Activated gamma-delta T cell treated with anti-CD3 and anti-CD28 coated beads, Interleukin-2, amount 50 U/mL, for 16 hours (primary cell): Measurements from ENCODE around the gene KCNQ2.

ENCODE experiments used
- DNase-seq: peaks from one replicate; pipeline ENCODE4 v3.0.0-alpha.2; 2020; ENCODE audit warnings: low read depth

KCNQ2 gene

DNA sequence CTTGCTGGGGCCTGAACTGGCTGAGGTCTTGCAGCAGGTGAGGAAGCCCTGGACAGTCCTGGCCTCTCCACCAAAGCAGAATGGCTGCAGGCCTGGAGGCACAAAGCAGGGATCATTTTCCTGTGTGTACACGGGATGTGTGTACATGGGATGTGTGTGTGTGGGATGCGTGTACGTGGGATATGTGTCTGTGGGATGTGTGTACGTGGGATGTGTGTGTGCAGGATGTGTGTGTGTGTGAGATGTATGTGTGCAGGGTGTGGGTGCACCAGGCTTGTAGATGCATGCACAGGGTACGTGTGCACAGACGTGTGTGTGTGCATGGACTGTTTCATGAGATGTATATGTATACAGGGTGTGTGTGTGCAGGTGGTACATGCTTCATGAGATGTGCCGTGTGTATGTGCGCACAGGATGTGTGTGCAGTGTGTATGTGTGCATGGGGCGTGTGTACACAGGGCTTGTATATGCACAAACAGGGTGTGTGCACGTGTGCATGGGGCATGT is 103.4 kb downstream of the KCNQ2 start:
- DNase-seq: no peak

DNA sequence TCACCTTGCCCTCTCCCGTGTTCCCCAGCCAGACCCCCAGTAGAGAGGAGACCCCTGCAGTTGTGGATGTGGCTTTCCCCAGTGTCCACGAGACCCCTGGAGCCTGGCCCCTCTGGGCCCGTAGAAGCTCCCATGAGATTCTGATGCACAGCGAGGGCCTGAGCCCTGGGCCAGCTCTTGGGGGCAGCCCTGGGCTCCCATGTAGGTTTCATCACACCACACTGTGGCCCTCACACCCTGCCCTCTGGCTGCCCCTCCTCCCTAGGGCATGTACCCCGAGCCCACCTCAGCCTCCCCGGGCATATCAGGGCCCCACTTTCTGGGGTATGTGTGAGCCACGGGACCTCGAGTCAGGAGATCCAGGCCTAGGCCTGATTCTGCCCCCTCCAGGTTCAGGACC is 104.3 kb downstream of the KCNQ2 start:
- no peak for DNase-seq

DNA sequence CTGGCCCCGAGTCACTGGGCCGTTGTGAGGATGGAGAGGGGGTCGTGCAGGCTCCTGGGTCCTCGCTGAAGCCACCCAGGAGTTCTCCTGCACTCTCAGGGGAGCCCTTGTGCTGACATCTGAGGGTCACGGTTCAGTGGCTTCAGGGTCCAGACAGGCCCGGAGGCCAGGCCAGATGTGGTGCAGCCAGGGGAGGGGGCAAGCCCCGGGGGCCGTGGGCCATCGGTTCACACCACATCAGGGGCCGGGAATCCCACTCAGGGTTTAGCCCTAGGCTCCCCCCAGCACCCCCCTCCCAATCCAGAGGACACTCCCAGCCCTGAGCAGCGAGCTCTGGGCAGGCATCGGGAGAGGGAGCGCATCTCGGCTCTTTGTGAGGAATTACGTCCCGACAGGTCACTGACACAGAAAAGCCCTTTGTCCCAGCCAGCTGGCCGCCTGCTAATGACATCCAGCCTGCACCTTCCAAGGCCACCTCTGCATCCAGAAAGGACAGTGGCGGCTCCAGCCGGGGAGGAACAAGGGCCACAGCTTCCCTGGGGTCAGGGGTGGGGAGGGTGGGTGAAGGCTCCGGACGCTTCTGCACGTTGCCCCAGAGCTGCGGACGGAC is 104.9 kb downstream of the KCNQ2 start:
- no peak for DNase-seq

DNA sequence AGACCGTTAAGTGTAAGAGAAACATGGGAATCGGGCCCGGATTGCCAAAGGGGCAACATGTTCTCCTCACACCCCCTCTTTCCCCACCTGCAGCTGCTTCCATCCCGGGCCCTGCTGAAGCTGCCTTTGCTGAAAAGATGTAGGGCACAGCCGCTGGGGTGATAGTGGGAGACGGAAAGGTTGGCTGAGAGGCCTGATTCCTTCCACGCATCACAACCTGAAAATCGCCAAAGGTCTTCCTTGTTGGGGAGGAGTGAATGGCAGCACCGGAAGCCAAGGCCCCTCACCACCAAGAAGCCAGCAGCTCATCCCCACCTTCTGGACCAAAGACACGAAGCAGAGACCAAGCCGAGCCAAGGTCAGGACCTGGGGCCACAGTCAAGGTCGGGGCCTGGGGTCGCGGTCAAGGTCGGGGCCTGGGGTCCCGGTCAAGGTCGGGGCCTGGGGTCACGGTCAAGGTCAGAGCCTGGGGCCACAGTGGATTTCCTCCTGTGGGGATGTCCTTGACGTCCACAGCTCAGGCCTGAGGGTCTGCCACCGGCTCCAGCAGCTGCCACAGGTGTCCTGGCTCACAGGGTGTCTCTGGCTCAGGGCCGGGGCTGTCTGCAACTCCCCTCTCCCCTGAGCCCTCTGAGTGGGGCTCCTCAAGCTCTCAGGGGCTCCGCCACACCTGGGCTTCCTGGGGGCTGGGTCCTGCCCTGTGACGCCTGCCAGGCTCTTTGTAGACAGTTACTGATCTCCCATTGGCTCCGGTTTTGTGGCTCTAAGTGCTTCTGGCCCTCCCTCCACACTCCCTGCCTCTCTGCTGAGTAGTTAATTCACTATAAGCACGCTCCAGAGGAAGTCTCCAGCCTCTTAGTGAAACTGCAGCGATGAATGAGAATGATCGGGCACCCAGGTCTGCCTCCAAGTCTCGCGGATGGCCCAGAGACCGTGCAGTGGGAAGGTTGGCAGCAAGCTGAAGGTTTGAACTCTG is 105.8 kb downstream of the KCNQ2 start:
- DNase-seq: no peak

DNA sequence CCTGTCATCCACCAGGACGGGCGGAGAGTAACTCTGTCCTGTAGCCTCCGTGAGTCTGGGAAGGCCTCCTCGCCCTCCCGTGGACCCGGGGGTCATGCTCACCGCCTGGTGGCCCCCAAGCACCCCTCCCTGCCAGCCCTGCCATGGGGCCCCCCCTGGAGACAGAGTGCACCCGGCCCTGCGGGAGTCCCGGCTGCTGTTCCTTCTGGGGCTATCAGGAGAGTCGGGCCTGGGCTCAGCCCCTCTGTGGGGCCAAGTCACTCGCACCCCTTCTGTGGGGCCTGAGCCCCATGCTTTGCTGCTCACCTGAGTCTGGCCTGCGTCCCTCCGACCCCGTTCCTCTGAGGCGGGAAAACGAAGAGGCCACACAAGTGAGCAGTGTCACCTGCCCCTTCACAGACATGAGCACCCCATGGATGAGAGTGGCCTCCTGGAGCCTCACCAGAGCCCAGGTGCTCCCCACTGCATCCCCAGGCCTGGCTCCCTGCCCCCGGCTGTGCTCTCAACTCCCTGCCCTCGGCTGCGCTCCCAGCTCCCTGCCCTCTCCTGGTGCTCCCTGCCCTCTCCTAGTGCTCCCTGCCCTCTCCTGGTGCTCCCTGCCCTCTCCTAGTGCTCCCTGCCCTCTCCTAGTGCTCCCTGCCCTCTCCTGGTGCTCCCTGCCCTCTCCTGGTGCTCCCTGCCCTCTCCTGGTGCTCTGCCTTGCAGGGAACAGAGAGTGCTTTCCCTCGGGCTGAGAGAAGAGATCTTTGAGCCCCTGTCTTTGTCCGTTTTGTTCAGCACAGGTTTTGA is 106.7 kb downstream of the KCNQ2 start:
- DNase-seq: no peak

DNA sequence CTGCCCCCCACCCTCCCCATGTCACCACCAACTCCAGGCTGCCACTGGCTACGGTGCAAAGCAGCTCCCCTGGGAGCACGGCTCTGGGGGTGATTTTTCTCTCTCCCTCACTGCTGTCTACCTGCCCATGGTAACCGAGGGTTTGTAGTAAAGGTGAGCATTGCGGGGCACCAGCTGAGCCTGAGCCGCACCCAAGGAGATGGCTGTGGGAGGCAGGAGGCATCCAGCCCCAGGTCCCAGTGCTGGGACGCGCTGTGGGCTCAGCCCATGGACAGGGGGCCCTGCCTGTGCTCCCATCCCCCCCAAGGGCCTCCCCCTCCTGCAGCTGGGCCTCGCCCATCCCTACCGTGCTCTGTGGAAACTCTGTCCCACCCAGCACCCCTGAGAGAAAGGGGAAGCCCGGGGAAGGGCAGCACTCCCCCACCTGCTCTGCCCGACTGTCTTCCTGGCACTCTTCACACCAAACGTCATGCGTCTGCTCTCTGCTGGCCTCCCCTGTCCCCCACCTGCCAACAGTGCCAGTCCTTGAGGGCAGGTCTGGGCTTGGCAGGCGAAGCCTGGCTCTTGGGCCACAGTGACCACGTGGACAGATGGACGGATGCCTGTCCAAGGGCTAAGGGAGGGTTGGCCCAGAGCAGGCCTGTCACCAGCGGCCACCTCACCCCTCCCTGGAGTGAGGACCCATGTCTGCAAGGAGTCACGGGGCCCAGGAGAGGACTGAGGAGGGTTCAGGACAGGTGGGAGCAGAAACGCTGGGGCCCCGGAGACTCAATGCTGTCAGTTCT is 107.5 kb downstream of the KCNQ2 start:
- DNase-seq: no peak

DNA sequence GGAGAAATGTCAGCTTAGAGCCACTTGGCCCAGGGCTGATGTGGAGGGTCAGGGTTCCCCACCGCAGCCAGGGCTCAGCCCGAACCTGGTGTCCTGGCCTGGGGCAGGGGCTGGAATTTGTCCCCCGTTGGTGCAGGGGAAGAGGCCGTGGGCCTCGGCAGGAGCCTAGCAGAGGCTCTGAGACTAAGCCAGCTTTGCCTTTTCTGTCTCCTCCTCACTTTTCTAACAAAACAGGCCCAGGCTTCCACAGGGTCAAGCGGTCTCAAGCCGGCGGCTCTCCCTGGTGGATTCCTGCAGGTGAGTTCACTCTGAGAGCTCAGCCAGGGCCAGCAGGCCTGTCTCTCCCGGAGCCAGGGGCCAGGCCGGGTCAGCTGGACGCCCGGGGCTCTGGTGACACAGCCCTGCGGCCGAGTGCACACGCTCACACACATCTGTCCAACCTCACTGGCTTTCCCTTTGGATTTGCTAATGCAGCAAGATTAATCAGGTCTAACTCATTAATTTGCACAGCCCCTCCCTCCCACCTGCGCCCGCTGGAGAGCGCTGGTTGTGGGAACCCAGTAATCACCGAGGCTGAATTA is 108.4 kb downstream of the KCNQ2 start:
- no peak for DNase-seq

DNA sequence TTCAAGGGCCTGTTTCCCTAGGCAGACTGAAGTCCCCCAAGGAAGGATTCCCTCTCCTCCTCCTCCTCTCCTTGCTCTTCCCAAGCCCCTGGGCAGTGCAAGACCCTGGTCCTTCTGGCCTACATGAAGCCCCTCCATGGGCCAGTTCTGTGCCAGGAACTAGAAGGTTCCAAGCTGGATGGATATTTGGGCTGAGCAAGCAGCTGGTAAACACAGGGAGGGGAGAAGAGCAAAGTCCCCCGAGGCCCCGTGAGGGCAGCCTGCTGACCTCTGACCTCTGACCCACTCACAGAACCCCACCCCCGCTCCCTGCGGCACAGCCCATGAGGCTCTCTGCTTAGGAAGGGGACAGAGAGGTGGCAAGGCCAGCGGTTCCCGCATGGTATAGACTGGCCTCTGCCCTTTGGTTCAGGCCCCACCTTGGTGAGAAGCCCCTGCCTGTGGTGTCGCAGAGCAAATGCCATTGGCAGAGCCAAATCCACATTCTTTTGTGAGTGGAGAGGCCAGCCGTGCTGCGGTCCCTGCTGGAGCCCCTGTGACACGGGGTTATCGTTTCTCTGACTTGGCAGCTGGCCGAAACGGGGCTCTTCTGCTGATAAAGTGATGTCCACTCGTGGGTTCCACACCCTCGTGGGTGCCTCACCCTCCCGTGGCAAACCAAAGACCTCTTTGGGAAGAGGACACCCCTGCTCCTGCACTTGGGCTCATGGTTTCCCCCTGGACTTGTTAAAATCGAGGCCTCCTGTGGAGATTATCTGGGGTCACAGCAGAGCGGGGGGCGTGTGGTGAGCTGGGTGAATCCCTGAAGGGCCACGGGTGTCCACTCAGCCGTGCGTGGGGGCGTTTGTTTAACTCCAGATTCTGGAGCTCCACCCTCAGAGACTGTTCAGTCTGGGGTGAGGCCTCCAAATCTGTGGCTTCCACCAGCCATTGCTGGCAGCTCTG is 109.2 kb downstream of the KCNQ2 start:
- DNase-seq: no peak

DNA sequence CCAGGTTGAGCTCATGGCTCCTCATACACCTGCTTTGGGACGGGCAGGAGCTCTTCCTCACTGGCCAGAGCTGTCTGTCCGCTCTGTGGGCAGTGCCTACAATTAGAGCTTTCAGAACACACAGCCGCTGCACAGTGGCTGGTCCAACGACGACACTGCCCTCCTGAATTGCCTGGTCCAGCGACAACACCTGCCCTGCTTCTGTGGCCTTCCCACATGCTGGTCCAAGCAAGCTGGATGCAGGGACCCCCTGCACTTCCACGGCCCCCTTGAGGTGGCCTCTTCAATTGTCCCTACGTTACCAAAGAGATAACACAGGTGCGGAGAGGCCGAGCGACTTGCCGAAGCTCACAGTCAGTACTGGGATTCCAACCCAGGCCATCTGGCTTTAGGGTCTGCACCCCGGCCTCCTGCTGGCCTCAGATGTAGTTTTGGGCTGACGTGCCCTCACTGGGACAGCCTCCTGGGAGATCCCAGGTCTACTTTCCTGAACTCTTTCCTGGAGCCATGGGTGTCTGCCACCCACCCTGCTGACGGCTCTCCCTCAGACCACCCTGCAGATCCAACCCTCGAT is 109.9 kb downstream of the KCNQ2 start:
- DNase-seq: no peak

DNA sequence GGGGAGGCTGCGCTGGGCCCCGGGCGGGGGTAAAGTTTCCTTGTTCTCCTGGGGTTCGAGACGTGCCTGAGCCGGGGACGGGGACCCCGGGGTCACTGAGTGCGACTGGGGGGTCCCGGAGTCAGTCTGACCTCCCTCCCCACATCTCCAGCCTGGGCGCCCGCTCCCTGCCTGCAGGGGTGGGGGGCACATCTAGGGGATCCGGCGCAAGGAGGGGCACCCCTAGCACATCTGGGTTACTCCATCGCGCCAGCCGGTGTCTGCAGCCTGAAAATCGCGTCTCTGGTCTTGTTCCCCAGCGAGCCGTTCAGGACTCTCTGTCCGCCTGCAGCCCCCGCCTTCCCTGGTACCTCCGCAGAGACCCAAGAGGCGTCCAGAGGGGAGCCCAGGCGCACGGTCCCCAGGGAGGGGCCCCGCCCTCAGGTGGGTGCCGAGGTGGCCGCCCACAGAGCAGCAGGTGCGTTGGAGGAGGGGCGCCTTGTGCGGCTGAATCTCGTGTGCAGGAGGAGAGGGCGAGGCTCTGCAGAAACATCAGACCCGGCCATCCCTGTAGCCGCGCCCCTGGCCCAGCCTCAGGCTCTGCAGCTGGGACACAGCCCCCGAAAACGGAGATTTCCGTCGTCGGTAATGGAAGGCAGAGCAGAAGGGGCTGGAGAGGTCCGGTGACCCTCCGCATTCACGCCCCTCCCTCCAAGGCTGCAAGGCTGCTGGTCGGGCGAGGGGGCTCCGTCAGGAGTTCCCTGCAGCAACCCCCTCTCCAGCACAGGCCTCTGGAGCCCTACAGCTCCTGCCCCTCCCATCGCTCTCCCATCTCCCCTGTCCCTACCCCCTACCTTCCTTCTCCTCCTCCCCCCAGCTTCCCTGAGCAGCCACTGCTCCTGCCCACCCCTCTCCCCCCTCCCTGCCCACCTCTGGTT is 110.7 kb downstream of the KCNQ2 start:
- DNase-seq: no peak

DNA sequence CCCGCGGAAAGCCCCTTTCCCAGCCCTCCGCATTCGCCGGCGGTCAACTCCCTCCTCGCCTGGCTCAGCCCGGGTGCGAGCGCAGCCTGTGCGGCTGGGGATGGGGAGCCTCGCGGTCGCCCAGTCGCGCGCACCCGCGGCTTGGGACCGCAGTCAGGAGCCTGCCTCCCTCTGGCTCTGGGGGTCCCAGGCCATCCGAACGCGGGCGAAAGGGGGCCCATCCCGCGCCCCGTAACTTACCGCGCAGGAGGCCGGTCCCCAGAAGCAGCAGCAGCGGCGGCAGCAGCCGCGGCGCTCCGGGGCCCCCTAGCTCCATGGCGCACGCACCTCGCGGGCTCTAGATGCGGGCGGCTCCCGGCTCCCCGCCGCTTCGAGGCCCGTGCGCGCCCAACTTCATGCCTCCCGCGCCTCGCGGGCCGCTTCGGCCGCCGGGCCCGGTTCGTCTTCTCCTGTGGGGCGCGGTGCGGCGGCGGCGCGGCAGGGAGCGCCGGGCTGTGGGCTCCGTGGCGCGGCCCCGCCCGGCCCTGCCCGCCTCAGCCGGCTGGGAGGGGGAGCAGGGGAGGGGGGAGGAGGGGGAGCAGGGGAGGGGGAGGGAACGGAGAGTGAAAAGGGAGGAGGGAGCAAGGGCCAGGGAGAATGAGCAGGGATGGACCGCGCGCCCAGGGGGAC is 111.5 kb downstream of the KCNQ2 start, which contains the start of gene CHRNA4:
Gene CHRNA4 (minus strand): TSS at position 500 of the 669 bp plus-strand sequence. CDS start 184 bp downstream, at position 316.
- no peak for DNase-seq

DNA sequence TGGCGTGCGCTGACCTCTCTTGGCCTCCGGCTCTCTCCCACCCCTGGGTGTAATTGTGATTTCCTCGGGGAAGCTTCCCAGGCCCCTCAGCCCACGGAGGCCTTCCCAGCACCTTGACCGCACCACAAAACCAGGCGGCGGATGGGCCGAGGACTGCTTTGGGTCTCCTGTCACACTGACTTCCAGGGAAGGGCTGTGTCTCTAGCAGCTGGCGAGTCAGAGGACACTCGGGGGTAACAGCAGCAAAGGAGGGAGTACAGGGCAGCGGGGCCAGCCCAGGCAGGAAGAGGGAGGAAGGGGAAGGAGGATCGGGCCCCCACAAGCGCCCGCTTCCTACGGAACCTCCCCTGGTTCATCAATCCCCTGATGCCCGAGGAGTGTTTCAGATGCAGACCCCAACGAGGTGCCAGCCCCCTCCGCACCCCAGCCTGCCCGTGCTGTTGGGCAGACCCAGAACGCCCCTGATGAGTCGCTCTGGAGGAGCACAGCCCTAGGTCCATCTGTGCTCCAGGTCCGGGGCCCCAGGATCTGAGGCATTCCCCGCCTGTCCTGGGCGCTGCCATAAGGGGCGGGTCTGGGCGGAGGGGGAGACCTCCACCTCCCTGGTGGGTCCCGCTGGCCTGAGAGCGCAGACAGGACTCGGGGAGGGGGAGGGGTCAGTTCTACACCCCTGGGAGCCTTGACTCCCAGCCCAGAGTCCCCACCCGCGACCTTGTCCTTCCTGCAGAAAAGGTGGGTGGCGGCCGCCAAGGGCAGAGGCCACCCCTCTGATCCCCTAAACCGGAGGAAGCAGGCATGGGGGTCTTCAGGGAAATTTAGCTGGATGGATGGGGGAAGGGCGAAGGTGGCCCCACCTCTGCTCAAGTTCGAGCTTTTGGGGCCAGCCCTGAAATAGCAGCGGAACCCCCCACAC is 112.3 kb downstream of the KCNQ2 start:
- no peak for DNase-seq

DNA sequence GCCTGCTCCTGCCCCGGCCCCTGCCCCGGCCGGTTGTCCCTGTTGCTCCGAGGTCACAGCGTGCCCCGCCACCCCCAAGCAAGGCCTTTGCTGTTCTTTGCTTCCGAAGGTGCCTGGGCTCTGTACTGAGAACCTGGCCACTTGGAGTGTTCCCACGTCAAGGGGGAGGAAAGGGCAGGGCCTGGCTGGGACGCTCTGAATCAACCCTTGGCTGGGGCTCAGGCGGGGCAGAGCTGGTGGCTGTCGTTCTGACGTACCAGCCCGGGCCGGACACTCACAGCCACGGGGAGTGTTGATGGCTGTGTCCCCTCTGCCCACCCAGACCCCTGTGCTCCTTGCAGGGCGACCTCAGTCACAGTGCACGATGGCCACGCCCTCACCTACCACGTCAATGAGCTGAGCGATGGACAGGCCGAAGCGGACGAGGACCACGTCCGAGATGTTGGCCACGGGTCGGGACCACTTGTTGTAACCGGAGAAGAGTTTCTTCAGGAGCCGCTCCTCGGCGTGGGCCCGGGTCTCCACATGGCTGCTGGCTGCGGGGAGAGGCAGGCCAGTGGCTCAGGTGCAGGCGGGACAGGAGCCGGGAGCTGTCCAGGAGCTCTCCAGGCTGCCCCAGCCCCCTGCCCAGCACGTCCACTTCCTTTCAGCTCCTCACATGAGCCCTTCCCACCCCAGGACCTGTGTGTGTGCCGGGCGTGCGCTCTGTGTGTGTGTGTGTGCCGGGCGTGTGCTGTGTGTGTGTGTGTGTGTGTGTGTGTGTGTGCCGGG is 113.1 kb downstream of the KCNQ2 start:
- no peak for DNase-seq

DNA sequence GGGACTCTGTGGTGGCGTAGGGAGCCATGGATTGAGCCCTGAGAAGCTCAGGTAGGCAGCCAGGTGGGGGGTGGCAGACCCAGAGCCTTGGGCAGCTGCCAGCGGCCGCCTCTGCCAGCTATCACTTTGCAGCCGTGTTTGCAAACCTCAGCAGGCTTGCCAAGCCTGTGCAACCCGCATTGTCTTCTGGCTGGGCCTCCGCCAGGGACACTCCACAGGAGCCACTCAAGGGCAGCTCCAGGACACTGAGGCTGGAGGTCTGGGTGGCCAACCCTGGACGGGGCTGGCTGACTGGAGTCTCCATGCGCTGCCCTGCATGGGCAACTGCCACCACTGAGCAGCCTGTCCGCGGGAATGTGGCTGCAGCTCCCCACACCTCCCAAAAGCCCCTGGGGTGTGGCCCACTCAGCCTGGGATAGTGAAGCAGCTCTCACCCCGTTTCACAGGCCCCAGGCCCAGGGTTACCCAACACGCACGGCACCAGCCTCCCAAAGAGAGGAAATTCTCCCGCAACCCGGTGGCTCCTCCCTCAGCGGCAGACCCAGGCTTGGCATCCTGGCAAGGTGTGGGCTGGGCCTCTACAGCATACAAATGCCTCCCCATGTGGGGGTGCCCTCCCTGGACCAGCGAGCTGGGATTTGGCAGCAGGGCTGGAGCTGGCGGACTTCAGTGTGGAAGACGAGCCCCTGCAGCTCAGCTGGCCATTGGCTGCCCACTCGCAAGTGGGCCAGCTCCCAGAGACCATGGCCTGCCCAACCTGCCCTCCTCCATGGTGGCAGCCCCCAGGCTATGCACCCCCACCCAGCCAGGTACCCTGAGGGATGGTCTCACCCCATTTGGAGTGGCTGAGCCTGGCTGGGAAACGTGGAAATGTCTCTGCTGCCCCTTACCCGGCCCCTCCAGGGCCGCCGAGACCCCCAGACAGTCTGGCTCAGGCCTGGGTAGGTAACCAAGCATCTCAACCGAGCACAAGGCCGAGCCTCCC is 114.2 kb downstream of the KCNQ2 start:
- no peak for DNase-seq
